KBM-7 (cell line): Measurements from ENCODE around the gene STX3.

Experiments
- DNase-seq: peaks from one replicate; pipeline ENCODE4 v3.0.0-alpha.2; 2015
- in situ Hi-C: fragments of 300-500 bp; cut with MboI; formaldehyde crosslinking; loops from 2 replicates; pipeline ENCODE4 v1.14.3; 2020; ENCODE audit warnings: low sequenced_read_pairs, low pct_unique_long_range_greater_than_20kb, mixed read lengths

STX3 gene

GRCh38 chr11:59754859-59755700 lies at the start of gene STX3:
Gene STX3, plus strand, starts transcription at chr11:59755376. Its CDS starts 230 bp downstream, at chr11:59755606.
- DNase-seq, result peak; percentile 82
- in situ Hi-C loops, result no loop called here

DNA sequence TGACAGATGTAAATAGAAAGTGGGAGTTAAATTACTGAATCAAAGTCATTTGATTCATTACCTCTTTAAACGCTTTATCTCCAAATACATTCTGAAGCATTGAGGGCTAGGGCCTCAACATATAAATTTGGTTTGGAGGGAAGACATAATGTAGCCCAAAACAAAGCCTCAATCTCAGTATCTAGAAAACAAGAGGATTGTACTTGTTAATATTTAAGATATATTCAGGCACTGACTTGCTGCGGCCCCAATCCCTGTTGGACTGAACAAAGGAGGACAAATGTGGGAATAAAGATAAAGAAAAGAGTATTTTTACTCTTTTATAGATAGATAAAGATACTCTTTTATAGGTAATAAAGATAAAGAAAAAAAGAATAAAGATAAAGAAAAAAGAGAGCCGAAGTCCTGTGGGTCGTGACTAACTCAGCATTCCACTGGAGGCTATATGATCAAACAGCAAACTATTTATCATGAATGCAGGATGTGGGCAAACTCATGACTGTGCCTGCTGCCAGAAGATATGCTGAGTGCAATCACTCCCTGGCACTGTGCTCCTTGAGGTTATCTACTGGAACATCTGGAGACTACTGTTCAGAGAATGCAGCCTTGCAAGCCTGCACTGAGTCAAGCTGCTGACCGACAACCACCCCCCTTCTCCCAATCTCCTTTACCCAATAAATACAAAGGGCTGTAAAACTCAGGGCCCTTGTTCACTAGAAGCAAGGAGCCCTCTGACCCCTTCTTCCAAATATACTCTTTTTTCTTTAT lies 48.5 kb upstream of the STX3 start:
- in situ Hi-C loops, result no loop called here

GRCh38 chr11:59707371-59707770 lies 47.8 kb upstream of the STX3 start:
- in situ Hi-C loops, result no loop called here
- no peak for DNase-seq

More for the DNA sequence above, 48.5 kb upstream of the STX3 start:
- peak; percentile 79 for DNase-seq

GRCh38 chr11:59708537-59708936 lies 46.6 kb upstream of the STX3 start:
- in situ Hi-C loops, result no loop called here
- DNase-seq, result no peak

GRCh38 chr11:59710136-59710847 lies 44.9 kb upstream of the STX3 start:
- no peak for DNase-seq
- in situ Hi-C loops, result no loop called here

DNA sequence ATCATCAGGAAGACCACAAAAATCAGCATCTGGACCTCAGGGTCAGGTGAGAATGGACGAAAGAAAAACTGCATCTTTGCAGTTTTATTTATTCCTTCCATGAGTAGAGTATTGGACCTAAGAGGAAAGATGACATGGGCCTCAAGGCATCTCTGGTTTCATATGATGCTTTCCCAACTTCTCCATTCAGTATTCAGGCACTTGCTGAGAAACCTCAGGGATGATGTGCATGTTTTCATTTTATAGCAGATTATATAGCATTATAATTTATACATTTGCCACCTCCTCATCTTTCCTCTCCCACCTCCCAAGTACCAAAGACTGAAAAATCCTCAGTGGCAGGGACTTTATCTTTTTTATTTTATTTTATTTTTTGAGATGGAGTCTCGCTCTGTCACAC lies 41.4 kb upstream of the STX3 start, which contains the start of gene OR10V1:
Gene OR10V1 (minus strand): TSS at position 101 of the 400 bp plus-strand sequence. CDS start 0 bp downstream, at position 101.
- no peak for DNase-seq
- in situ Hi-C loops, result no loop called here

DNA sequence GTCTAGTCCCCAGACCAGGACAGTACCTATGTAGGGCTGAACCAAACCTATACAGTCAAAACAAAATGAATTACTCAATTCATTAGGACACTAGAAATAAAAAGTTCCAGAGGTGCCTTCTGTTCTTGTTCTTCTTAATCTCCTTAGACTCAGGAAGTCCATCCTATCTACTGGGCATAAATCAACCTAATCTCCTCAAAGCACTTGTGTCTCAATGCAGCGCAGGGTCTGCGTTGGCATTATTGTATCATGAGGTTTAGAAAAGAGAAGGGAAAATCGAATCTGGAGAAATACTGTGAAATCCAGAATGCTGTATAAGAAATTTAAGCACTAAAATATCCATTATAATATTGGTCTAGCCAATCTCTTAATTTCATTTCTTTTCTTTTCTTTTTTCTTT lies 39.1 kb upstream of the STX3 start:
- in situ Hi-C loops, result no loop called here
- DNase-seq, result no peak

- no peak for DNase-seq
- in situ Hi-C loops, result no loop called here
Observed at GRCh38 chr11:59719556-59719955, 35.6 kb upstream of the STX3 start.

DNA sequence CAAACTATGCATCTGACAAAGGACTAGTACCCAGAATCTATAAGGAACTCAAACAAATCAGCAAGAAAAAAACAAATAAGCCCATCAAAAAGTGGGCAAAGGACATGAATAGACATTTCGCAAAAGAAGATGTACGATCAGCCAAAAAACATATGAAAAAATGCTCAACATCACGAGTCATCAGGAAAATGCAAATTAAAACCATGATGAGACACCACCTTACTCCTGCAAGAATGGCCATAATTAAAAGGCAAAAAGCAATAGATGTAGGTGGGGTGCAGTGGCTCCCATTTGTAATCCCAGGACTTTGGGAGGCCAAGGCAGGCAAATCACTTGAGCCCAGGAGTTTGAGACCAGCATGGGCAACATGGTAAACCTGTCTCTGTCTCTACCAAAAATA lies 31.1 kb upstream of the STX3 start:
- no peak for DNase-seq
- in situ Hi-C loops, result no loop called here

DNA sequence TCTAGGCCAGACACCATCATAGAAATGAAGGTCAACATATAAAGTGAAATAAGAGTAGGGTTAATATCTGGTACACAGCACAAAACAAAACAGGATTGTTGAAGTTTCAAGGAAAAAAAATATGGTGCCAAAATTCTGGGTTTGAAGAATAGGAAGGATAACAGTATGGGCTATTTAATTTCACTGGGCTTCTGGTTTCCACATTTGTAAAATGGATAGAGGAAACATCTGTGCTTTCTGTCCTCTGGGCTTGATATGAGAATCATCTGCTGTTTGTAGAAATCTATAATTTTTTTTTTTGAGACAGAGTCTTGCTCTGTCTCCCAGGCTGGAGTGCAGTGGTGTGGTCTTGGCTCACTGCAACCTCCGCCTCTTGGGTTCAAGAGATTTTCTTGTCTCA lies 27.8 kb upstream of the STX3 start:
- in situ Hi-C loops, result no loop called here
- no peak for DNase-seq

GRCh38 chr11:59728154-59728553 lies 27.0 kb upstream of the STX3 start:
- no peak for DNase-seq
- in situ Hi-C loops, result no loop called here

DNA sequence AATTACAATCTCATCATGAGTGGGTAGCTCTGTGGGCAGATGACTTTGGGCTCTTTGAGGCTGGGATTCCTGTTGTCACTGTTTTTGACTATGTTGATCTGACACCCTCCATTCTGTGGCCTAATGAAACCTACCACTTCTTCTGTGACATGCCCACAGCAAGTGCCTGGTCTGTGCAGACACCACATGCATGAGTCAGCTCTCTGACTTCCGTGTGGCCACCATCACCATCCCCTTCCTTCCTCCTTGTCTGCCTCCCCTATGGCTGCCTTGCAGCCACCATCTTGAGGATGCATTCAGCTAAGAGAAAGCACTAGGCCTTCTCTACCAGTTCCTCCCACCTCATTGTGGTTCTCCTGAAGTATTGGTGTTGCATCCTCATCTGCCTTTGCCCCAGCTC lies 26.3 kb upstream of the STX3 start:
- in situ Hi-C loops, result no loop called here
- DNase-seq, result peak; percentile 50

GRCh38 chr11:59729834-59730233 lies 25.3 kb upstream of the STX3 start:
- in situ Hi-C loops, result no loop called here
- DNase-seq, result no peak

GRCh38 chr11:59730896-59731565 lies 24.1 kb upstream of the STX3 start:
- in situ Hi-C loops, result no loop called here

DNA sequence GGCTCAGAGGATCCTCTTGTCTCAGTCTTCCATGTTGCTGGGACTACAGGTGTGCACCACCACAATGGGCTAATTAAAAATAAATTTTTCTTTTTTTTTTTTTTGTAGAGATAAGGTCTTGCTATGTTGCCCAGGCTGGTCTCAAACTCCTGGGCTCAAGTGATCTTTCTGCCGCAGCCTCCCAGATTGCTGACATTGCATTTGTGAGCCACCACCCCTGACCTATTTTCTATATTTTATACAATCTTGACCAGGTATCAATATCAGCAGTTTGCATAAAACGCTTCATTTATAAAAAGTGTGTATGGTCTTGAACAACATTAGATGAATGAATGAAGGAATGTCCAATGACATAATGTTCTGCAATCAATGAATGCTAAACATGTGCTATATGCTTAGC lies 9.1 kb upstream of the STX3 start:
- no peak for DNase-seq
- in situ Hi-C loops, result no loop called here

More at GRCh38 chr11:59730896-59731565, 24.1 kb upstream of the STX3 start:
- DNase-seq, result no peak

GRCh38 chr11:59753650-59754493 lies 1.3 kb upstream of the STX3 start:
- in situ Hi-C loops, result no loop called here
- peak; percentile 90 for DNase-seq

GRCh38 chr11:59754494-59754858 lies 700 bp upstream of the STX3 start:
- no peak for DNase-seq
- in situ Hi-C loops, result no loop called here
